ENCODE measurements around the gene FUZ.
"Not testable (repeated sequence)": the region's sequence is repeated elsewhere in the genome, so short reads cannot be mapped to it uniquely, and the experiment has no call there.

The FUZ gene

GRCh38 chr19:49830766-49831165 is 17.7 kb upstream of the FUZ start:
- DNase-seq = no peak

GRCh38 chr19:49829721-49830120 is 16.6 kb upstream of the FUZ start:
- no peak for DNase-seq

DNA sequence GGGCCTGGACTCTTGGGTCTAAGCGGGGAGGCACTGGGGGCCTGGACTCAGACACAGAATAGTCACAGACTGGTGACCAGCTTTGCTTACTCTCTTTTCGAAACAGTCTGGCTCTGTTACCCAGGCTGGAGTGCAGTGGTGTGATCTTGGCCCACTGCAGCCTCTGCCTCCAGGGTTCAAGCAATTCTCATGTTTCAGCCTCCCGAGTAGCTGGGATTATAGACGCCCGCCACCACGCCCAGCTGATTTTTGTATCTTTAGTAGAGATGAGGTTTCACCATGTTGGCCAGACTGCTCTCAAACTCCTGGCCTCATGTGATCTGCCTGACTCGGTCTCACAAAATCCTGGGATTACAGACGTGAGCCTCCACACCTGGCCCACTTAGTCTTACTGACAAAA is 16.1 kb upstream of the FUZ start:
- DNase-seq = no peak

- DNase-seq = no peak
Observed at GRCh38 chr19:49827034-49827433, 13.9 kb upstream of the FUZ start.

- no peak for DNase-seq
Observed at GRCh38 chr19:49824662-49825061, 11.6 kb upstream of the FUZ start.

- DNase-seq = no peak
Observed at GRCh38 chr19:49823472-49823871, 10.4 kb upstream of the FUZ start.

GRCh38 chr19:49820125-49820524 is 7.0 kb upstream of the FUZ start:
- DNase-seq = no peak

- DNase-seq = not testable (repeated sequence)
Observed at GRCh38 chr19:49819452-49820115, 6.5 kb upstream of the FUZ start.

GRCh38 chr19:49818649-49819370 is 5.7 kb upstream of the FUZ start:
- DNase-seq = no peak

DNA sequence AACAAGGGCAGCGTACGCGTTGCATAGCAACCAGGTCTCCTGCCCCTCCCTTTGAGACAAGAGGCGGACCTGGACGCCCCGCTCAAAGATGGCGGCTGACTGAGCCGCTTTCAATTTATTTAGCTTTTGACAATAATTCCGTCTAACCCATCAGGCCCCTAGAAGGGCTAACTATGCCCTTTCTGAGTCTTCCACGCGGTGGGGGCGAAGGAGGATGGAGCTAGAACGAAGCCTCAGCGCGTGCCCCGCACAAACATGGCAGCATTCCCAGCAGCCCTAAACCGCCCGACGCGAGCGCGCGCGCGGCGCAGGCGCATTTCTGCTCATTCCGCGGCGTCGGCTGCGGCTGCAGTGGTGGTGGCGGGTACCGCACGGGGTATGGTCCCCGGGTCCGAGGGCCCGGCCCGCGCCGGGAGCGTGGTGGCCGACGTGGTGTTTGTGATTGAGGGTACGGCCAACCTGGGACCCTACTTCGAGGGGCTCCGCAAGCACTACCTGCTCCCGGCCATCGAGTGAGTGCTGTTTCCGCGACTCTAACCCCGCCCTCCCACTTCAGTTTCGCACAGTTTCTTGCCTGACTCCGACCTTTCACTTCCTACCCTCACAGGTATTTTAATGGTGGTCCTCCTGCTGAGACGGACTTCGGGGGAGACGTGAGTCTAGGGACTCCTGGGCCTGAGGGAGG is 5.0 kb upstream of the FUZ start, which contains the start of gene MED25:
Gene MED25, plus strand, starts transcription at position 326 of the 685 bp plus-strand sequence. Its CDS starts 53 bp downstream, at position 379.
- DNase-seq = peak; percentile 74

DNA sequence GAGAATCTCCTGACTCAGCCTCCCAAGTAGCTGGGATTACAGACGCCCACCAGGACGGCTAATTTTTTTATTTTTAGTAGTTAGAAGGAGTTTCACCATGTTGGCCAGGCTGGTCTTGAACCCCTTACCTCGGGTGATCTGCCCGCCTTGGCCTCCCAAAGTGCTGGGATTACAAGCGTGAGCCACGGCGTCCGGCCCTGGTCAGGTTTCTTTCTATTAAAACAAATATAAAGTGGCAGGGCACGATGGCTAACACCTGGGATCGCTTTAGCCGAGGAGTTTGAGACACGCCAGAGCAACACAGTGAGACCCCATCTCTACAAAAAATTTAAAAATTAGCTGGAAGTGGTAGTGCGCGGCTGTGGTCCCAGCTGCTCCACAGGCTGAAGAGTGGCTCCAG is 3.5 kb upstream of the FUZ start:
- DNase-seq = no peak

- no peak for DNase-seq
Observed at GRCh38 chr19:49814010-49814409, 918 bp upstream of the FUZ start.

GRCh38 chr19:49812452-49812996 is 568 bp downstream of the FUZ start:
- DNase-seq = no peak

GRCh38 chr19:49811328-49811727 is 1.8 kb downstream of the FUZ start:
- DNase-seq = no peak

DNA sequence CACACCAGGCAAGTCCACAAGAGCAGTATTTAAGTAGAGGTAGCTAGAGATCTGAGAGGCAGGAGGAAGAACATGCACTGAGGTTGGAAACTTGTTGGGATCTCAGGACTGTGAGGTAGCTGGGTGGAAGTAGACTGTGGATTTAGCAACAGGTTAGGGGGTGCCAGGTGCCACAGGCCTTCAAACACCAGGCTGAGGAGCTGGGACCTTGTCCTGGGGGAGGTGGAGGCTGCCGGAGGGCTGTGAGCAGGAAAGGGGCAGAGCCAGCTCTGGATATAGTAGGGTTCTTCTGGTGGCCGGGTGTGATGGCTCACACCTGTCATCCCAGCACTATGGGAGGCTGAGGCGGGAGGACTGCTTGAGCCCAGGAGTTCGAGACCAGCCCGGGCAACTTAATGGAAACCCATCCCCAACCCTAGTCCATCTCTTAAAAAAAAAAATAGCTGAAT is 3.1 kb downstream of the FUZ start:
- DNase-seq = no peak

DNA sequence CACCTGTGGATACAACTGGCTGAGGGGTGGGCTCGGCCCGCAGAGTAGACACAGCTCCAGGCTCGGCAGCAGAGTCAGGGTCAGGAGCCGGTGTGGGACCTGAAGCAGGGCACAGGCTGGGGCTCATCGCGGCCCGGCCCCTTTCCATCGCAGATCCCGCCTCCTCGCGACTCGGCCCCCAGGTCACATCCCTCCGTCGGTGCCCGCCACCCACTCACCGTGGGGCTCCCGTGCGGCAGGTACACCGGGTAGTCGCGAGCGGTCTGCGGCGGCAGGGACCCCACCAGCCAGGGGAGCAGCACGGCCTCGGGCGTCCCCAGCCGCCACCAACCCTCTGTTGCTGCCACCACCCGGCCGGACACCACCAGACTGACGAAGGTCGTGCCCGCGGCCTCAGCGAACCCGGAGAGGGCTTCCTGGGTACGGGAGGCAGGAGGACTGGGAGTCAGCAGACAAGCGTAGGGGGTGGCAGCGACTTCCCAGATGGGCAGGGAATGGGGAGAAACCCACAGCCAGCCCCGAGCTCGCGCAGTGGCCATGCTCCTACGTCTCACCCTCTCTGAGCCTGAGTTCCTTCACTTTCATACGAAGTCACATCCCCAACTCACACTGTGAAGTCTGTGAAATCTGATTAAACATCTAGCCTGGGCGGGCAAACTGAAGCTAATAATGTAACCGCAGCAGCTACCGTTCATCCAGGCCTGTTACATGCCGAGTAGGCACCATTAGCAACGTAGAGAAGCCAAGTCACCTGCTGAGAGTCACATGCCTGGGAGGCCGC is 3.7 kb downstream of the FUZ start:
- DNase-seq = no peak

DNA sequence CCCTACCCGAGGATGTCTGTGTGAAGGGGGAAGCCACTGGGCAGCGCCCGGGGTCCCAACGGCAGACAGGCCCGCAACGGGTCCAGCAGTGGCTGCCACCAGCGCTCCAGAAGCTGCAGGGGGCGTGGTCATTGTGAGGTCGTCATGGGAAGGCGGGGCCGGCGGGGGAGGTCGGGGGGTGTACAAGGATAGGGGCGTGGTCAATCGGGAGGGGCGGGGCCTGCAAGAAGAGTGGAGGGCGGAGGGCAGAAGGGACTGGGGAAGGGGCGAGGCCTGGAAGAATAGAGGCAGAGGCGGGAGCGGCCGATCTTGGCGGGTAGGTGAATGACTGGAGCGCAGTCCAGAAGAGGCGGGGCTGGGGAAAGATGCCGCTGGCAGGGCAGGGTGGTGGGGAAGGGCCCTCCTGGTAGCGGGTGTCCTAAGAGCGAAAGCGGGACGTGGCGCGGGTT is 4.4 kb downstream of the FUZ start:
- DNase-seq = no peak

GRCh38 chr19:49807904-49808675 is 5.0 kb downstream of the FUZ start:
- DNase-seq = no peak

DNA sequence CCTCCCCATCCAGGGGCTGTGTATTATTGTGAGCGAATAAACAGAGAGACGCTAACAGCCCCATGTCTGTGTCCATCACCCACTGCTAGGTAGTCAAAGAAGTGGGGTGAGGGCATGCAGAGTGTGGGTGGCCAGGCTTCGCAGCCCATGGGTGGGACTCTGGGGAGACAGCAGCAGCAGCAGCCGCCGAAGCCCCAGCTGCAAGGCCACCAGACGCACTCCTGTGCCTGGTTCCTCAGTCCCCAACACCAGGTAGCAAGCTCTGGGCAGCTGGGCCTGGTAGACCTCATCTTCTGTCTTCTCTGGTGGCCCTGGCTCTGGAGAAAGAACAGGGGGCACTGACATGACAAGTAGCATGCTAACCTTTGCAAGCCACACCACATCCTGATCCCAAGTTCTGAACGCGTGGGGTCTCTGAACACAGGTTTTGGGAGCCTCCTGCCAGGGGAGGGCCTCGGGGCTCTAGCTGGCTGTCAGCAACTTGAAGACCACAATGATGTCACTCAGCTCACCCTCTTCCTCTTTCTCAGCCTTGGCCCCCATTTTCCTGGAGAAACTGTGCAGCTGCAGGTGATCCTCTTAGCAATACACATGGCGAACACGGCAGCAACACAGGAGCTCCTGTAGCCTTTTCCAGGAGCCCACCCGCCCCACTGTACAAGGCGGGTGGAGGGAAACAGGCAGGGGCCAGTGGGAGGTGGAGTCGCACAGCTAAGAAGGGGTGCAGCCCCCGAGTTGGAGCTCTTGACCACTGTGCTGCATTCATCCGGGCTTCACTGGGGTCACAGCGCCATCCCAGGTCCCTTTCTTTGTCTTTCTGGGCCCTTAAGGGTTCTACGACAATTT is 5.8 kb downstream of the FUZ start:
- no peak for DNase-seq

- DNase-seq = no peak
Observed at GRCh38 chr19:49806620-49806959, 6.5 kb downstream of the FUZ start.
